ENCODE measurements around the gene WIF1.

Gene WIF1

DNA sequence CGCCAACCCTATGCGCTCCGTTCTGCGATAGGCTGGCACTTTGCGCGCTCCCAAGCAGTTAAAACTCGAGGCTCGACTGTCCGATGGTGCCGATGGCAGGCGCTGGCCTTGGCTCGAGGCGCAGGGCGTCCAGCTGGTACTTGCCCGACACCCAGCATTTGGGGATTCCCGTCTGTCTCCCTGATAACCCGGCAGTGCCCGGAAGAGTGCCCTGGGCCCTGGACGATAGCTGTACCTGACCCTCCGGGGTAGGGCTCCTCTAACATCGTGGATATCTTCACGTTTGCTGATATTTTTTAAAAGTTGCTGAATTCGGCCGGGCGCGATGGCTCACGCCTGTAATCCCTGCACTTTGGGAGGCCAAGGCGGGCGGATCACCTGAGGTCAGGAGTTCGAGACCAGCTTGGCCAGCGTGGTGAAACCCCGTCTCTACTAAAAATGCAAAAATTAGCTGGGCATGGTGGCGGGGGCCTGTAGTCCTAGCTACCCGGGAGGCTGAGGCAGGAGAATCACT lies 908 bp upstream of the WIF1 start:
- DNase-seq = no peak

DNA sequence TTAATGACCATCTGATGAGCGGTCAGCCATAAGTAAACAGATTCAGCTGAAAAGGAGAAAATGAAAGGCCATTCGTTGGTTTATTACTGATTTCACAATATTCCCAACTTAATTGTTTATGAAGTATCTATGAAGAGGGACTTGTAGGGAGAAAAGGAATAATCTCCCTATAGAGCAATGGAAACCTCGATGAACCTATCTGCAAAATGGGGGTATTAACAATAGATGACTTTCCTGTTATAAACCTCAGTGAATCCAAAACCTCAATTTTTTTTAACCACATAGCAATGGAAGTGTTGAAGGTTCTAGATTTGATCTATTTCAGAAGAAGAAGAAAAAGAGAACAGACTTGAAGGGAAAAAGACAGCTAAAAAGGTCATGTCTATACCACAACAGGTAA lies 2.0 kb downstream of the WIF1 start:
- no peak for DNase-seq

- no peak for DNase-seq
Observed at GRCh38 chr12:65113621-65114035, 7.5 kb downstream of the WIF1 start.

DNA sequence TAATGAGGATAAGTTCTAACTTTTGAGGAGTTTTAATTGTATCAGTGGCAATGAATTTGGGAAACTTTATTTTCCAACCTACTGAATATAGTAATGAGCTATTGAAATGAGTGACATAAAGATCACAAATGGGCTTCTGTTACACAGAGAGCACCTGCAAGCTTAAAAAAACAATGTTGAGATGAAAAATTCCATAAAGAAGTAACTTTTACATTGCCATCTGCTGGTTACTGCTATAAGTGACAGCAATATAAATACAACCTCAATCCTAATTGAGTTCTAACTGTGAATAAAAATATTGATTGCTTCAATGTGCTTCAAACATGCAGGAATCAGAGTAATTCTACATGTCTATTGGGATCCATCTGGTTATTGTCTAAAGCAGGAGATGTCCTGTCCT lies 14.2 kb downstream of the WIF1 start:
- DNase-seq = peak in 1 of 2 experiments; percentile 17

DNA sequence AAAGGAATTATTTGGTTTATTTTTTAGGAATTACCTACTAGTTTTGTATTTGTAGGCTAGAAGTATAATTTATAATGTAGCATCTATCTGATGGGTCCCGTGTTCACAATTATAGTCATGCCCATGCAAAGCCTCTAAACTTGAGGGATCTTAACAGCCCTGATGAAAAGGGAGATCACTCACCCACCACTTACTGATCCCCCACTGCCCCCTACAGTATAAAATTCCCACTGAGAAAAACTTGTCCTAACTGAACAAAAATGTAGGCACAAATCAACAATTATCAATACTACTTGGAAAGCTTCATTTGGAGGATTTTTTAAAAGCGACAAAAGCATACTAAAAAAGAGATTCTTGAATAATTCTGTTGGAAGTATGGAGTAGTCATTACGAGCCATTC lies 21.0 kb downstream of the WIF1 start:
- DNase-seq = peak; percentile 24 to 25

DNA sequence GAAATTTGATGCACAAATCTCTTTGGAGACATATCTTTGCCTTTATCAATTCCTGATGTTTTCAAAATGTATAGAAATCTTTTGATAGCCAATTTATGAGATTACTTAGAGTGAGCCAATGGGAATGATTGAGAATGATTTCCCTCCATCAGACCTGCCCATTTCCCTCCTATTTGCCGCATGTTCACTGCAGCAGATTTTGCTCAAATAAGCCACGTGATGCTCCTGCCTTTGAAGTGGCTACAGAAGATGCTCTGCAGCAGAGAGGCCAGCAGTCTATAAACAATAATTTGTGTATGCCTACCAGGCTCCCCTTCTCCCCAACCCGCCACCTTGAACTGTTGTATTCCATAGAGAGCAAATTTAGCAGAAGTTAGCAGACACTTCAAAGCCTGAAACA lies 21.9 kb downstream of the WIF1 start:
- DNase-seq = no peak

DNA sequence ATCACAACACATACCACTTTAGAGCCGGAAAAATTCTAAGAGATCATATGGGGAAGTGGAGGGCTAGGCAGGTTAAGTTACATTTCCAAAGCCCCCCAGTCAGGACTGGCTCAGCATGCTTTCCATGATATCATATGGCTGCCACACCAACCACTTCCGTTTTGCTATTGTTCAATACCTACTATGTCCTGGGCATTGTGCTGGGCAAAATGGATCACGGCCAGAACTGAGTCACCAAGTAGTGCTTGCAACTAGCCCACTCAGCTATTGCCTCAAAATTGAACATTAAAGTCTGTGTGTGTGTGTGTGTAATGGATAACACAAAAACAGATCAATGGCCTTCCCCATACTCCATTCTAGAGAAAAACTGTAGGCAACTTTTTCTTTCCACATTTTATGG lies 22.7 kb downstream of the WIF1 start:
- no peak for DNase-seq

DNA sequence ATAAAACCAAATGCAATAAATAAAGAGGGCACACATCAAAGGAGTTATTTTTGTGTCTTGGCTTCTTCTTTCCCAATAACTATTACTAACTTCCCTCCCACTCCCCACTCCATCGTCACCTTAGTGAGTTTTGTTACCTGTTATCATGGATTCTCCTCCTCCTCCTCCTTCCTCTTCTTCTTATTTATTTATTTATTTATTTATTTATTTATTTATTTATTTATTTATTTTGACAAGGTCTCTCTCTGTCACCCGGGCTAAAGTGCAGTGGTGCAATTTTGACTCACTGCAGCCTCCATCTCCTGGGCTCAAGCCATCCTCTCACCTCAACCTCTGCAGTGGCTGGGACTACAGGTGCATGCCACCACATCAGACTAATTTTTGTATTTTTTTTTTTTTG lies 26.4 kb downstream of the WIF1 start:
- no peak for DNase-seq

GRCh38 chr12:65093606-65094005 lies 27.5 kb downstream of the WIF1 start:
- no peak for DNase-seq

- peak; percentile 3 to 27 for DNase-seq
Observed at GRCh38 chr12:65090461-65090860, 30.6 kb downstream of the WIF1 start.

DNA sequence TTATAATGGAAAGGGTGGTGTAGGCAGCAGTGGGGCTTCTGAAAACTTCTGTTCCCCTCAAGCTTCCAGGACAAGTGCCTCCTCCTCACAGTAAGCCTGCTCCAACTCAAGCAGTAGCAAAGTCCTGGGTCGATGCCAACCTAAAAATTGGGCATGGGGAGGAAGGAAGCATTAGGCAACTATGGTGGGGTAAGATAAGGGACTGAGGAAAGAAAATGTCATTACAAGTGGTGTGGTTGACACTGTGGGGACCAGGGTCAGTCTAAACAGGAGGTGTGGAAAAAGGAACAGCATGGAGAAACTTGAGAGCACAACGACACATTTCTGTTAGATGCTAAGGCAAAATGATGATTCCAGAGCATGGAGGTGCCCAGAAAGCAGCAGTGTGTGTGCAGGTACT lies 34.9 kb downstream of the WIF1 start:
- DNase-seq = peak; percentile 94 to 95

DNA sequence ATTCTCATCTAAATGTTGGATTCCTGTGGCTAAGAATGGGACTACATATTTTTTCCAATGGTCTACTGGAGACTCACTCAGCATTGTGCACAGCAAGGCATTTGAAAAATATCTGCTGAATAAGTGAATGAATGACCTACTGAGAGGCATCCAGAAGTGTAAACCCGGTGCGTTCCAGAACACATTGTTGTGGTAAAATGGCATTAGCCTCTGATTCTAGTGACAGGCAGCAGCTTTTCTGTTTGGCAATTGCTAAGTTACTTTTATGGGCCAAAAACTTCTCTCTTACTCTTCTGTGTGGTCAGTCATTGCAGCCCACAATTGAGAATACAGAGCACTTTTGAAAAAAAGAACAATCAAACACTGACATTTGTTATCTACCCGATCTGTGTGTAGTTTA lies 36.5 kb downstream of the WIF1 start:
- DNase-seq = no peak

DNA sequence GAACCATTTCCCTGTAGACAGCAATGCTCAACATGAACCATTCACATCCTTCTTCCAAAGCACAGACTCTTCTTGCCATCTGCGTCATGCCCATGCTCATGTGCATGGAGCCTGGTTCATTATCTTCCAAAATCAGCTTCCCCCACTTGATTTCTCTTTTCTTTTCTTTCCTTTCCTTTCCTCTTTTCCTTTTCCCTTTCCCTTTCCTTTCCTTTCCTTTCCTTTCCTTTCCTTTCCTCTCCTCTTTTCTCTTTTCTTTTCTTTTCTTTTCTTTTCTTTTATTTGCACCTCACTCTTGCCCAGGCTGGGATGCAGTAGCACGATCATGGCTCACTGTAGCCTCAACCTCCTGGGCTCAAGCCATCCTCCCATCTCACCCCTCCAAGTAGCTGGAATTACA lies 37.5 kb downstream of the WIF1 start:
- no peak for DNase-seq

- no peak for DNase-seq
Observed at GRCh38 chr12:65082406-65082805, 38.7 kb downstream of the WIF1 start.

DNA sequence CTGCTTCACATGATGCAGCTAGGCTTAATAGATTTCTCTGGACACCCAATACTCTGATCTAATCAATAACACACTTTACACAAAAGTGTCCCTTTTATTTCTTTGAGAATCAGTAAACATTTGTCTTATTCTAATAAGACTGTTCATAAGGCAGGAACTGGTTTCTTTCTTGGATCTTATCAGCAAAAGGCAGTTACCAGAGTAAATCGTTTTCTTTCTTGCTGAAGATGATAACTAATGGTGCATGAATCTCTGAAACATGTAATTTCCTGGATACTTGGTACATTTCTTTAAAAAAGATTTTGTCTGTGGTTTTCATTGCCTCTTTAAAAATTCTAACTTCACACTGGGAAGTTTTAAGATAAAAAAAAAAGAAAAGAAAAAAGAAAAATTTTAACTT lies 39.6 kb downstream of the WIF1 start:
- DNase-seq = no peak

- DNase-seq = no peak
Observed at GRCh38 chr12:65074932-65075331, 46.2 kb downstream of the WIF1 start.

GRCh38 chr12:65069336-65069735 lies 51.8 kb downstream of the WIF1 start:
- no peak for DNase-seq

DNA sequence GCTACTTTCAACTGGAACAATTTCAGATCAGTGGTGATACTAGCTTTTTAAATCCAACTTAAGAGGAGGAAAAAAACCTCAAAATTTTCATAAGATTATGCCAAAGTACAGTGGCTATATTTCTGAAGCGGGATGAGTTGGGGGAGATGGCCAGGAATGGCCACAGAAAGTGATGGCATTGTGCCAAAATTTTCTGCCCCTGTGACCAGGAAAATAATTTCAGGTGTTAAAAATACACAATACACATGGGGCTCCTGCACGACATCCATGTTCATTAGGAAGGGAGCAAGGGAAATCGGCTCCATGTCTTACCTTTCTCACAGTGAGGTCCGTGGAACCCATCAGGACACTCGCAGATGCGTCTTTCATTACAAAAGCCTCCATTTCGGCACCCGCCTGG lies 53.7 kb downstream of the WIF1 start:
- no peak for DNase-seq

DNA sequence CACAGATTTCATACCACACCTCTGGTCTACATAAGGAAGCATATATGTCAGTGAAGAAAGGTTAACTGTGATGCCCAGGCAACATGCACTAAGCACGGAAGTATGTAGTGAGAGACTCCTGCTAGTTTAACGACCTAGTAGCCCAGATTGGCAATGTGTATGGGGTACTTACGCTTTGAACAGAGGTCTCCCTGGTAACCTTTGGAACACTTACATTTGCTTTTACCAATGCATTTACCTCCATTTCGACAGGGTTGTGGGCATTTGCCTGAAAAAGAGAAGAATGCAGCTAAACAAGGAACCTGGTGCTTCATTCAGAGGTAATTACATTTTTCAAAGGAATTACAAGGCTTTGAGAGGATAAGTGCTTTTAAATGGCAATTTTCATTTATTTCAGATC lies 65.2 kb downstream of the WIF1 start:
- no peak for DNase-seq

DNA sequence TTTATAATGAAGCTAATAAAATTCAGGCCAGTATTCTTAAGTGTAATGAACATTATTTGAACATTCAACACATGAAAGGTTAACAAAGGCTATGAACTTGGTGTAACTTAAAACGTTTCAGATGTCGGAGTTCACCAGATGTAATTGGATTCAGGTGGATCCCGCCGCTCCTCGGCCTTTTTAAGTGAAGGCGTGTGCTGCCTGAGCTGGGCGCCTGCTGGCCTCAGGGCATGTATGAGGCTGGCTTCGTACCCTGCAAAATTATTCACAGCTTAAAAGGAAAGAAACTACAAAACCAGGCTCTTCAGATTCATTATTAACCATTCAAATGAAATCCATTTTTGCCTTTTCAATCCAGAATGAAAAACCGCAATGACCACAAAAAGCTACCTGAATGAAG lies 69.9 kb downstream of the WIF1 start:
- DNase-seq = no peak

GRCh38 chr12:65045269-65045668 lies 75.8 kb downstream of the WIF1 start:
- DNase-seq = no peak

- no peak for DNase-seq
Observed at GRCh38 chr12:65039301-65039700, 81.8 kb downstream of the WIF1 start.

GRCh38 chr12:65025136-65025535 lies 96.0 kb downstream of the WIF1 start:
- no peak for DNase-seq

DNA sequence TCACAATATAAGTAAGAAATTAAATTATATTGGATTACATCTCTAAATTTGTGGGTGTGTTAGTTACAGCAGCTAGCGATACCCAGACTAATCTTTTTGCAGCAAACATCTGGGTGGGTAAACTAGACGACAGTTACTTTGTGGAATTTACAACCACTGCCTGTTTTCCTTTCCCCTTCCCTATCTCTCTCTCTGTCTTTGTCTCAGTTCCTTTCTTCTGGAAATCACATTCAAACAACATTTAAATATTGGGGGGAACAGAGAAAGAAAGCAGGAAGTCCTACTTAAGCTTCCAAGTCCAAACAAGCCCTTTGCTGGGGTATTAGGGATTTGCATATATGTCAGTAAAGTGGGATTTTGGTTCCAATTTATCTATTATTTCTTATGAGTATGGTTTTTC lies 97.6 kb downstream of the WIF1 start:
- DNase-seq = no peak

DNA sequence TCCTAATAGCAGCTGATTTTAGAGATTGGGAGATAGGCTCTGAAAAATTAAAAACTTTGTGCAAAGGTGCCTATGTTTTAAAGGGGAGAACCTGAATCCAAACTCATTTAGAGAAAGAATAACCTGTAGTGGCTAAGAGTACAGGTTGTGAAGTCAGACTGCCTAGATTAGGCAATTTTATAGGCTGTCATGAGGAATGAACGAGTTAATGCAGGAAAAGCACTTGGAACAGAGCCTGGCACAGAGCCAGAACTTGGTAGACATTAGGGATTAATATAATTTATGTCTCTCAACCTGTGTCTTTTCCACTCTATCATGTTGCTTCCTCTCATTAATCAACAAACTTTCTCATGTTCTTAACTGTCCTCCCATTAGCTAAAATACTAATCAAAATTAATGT lies 98.1 kb downstream of the WIF1 start:
- no peak for DNase-seq

DNA sequence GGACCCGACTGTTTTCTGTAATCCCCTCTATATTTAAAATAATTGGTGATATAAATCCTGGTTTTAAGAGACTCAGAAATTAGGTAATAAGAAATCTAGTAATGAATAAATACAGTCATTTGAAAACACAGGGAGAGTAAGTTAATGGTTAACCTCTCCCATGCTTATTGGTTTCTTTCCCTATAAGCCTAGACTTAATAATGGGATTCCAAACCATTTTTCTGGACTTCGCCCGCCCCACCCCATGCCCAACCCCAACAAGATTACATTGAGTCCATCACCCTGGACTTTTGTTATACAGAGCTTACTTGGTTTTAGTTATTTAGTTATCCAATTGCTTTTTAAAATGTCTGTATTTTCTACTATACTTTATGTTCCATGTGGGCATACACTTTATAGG lies 98.7 kb downstream of the WIF1 start:
- no peak for DNase-seq

Data from AML-193 (cell line).